ENCODE results near the gene SPACA1. TPM values are rescaled to one million over a fixed set of nuclear protein-coding genes. Genes with fewer than 3 reads are reported as not detected.

The SPACA1 gene
- polyA plus RNA-seq, 1 donor from 2014 or later, result not detected

- H3K79me2 ChIP-seq (replicated peaks; ENCODE audit: insufficient read depth, low read length), result no peaks in the 10 kb centered on the region
- no peak overlapping the region for H3K9ac ChIP-seq (ENCODE audit: low read length)
- TF ChIP-seq, protein P1, sequence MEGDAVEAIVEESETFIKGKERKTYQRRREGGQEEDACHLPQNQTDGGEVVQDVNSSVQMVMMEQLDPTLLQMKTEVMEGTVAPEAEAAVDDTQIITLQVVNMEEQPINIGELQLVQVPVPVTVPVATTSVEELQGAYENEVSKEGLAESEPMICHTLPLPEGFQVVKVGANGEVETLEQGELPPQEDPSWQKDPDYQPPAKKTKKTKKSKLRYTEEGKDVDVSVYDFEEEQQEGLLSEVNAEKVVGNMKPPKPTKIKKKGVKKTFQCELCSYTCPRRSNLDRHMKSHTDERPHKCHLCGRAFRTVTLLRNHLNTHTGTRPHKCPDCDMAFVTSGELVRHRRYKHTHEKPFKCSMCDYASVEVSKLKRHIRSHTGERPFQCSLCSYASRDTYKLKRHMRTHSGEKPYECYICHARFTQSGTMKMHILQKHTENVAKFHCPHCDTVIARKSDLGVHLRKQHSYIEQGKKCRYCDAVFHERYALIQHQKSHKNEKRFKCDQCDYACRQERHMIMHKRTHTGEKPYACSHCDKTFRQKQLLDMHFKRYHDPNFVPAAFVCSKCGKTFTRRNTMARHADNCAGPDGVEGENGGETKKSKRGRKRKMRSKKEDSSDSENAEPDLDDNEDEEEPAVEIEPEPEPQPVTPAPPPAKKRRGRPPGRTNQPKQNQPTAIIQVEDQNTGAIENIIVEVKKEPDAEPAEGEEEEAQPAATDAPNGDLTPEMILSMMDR (IDR thresholded peaks at IDR 0.05; ENCODE audit: poor library complexity, severe bottlenecking), result no peak
- H3K36me3 ChIP-seq (ENCODE audit: insufficient read depth, low read length), result no peaks in the 10 kb centered on the region
- H3F3A ChIP-seq (ENCODE audit: insufficient read depth, low read length, poor library complexity, severe bottlenecking), result no peaks in the 10 kb centered on the region
- no peaks in the 10 kb centered on the region for H3K9me2 ChIP-seq (ENCODE audit: insufficient read depth, low read length)
- no peak overlapping the region for H3K27ac ChIP-seq (ENCODE audit: low read length)
- H3K4me2 ChIP-seq (ENCODE audit: low read length), result no peak overlapping the region
- H3K9me3 ChIP-seq (ENCODE audit: low read length), result no peaks in the 10 kb centered on the region
- no peak overlapping the region for H3K4me3 ChIP-seq (ENCODE audit: low read length)
- no peak overlapping the region for H2AFZ ChIP-seq (ENCODE audit: low read depth, low read length)
- H3K27me3 ChIP-seq (ENCODE audit: insufficient read depth, low read depth, low read length), result no peaks in the 10 kb centered on the region
- no peaks in the 10 kb centered on the region for H4K20me1 ChIP-seq (ENCODE audit: insufficient read depth)
These were observed 58.2 kb downstream of the SPACA1 start for GRCh38 chr6:88105741-88106340.

GRCh38 chr6:88107241-88107640 lies 59.6 kb downstream of the SPACA1 start:
- H3K27me3 ChIP-seq (ENCODE audit: insufficient read depth, low read depth, low read length), result no peaks in the 10 kb centered on the region
- no peak overlapping the region for H3K4me3 ChIP-seq (ENCODE audit: low read length)
- H3F3A ChIP-seq (ENCODE audit: insufficient read depth, low read length, poor library complexity, severe bottlenecking), result no peaks in the 10 kb centered on the region
- no peak overlapping the region for H3K4me2 ChIP-seq (ENCODE audit: low read length)
- no peaks in the 10 kb centered on the region for H3K9me2 ChIP-seq (ENCODE audit: insufficient read depth, low read length)
- no peaks in the 10 kb centered on the region for H3K36me3 ChIP-seq (ENCODE audit: insufficient read depth, low read length)
- H4K20me1 ChIP-seq (ENCODE audit: insufficient read depth), result no peaks in the 10 kb centered on the region
- no peaks in the 10 kb centered on the region for H3K79me2 ChIP-seq (replicated peaks; ENCODE audit: insufficient read depth, low read length)
- H2AFZ ChIP-seq (ENCODE audit: low read depth, low read length), result no peak overlapping the region
- H3K9ac ChIP-seq (ENCODE audit: low read length), result no peak overlapping the region
- TF ChIP-seq EP300 (conservative IDR thresholded peaks at IDR 0.05; ENCODE audit: poor library complexity, severe bottlenecking) (no peak), EZH2 (IDR thresholded peaks at IDR 0.05; ENCODE audit: borderline replicate concordance, insufficient read depth, low read length, poor library complexity, severe bottlenecking) (no peak), POLR2AphosphoS5 (IDR thresholded peaks at IDR 0.05) (no peak), TAF1 (IDR thresholded peaks at IDR 0.05; ENCODE audit: low read depth) (no peak), RAD21 (conservative IDR thresholded peaks at IDR 0.05) (no peak), MXI1 (conservative IDR thresholded peaks at IDR 0.05; ENCODE audit: poor library complexity, severe bottlenecking) (no peak), SMC3 (conservative IDR thresholded peaks at IDR 0.05; ENCODE audit: poor library complexity) (no peak)
- TF ChIP-seq, protein P1 (IDR thresholded peaks at IDR 0.05; ENCODE audit: poor library complexity, severe bottlenecking), result no peak
- TF ChIP-seq, protein P2, sequence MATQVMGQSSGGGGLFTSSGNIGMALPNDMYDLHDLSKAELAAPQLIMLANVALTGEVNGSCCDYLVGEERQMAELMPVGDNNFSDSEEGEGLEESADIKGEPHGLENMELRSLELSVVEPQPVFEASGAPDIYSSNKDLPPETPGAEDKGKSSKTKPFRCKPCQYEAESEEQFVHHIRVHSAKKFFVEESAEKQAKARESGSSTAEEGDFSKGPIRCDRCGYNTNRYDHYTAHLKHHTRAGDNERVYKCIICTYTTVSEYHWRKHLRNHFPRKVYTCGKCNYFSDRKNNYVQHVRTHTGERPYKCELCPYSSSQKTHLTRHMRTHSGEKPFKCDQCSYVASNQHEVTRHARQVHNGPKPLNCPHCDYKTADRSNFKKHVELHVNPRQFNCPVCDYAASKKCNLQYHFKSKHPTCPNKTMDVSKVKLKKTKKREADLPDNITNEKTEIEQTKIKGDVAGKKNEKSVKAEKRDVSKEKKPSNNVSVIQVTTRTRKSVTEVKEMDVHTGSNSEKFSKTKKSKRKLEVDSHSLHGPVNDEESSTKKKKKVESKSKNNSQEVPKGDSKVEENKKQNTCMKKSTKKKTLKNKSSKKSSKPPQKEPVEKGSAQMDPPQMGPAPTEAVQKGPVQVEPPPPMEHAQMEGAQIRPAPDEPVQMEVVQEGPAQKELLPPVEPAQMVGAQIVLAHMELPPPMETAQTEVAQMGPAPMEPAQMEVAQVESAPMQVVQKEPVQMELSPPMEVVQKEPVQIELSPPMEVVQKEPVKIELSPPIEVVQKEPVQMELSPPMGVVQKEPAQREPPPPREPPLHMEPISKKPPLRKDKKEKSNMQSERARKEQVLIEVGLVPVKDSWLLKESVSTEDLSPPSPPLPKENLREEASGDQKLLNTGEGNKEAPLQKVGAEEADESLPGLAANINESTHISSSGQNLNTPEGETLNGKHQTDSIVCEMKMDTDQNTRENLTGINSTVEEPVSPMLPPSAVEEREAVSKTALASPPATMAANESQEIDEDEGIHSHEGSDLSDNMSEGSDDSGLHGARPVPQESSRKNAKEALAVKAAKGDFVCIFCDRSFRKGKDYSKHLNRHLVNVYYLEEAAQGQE (IDR thresholded peaks at IDR 0.05; ENCODE audit: borderline replicate concordance), result no peak
- no peak overlapping the region for H3K27ac ChIP-seq (ENCODE audit: low read length)
- no peaks in the 10 kb centered on the region for H3K9me3 ChIP-seq (ENCODE audit: low read length)
